CD4-positive, alpha-beta T cell treated with Interleukin-4 for 4 hours (primary cell): Measurements from ENCODE around the gene NSUN4.
"Not testable (repeated sequence)": the region's sequence is repeated elsewhere in the genome, so short reads cannot be mapped to it uniquely, and the experiment has no call there.

Experiments used
- DNase-seq: peaks from one replicate; pipeline ENCODE4 v3.0.0-alpha.2; 2020

NSUN4 gene

GRCh38 chr1:46340404-46341221 is at the start of gene NSUN4:
Gene NSUN4, plus strand, starts transcription at chr1:46340807. Its CDS starts 20 bp downstream, at chr1:46340827.
- DNase-seq: peak; percentile 82

GRCh38 chr1:46295306-46295705 is 45.3 kb upstream of the NSUN4 start:
- DNase-seq: no peak

GRCh38 chr1:46298387-46298786 is 42.2 kb upstream of the NSUN4 start:
- DNase-seq: no peak

GRCh38 chr1:46300673-46301405 is 39.8 kb upstream of the NSUN4 start:
- no peak for DNase-seq

GRCh38 chr1:46301406-46301807 is 39.2 kb upstream of the NSUN4 start:
- DNase-seq: no peak

GRCh38 chr1:46301808-46302640 is 38.6 kb upstream of the NSUN4 start:
- peak; percentile 32 for DNase-seq

- DNase-seq: no peak
Measured at GRCh38 chr1:46302641-46303037, 38.0 kb upstream of the NSUN4 start.

GRCh38 chr1:46303038-46303871 is 37.4 kb upstream of the NSUN4 start, which contains the start of the genes LRRC41 and UQCRH:
Gene LRRC41, minus strand, starts transcription at chr1:46303616. Its CDS starts 294 bp downstream, at chr1:46303322.
Gene UQCRH, plus strand, starts transcription at chr1:46303698. Its CDS starts 69 bp downstream, at chr1:46303767.
- DNase-seq: peak; percentile 95

- no peak for DNase-seq
Measured at GRCh38 chr1:46303872-46304326, 36.7 kb upstream of the NSUN4 start.

GRCh38 chr1:46306159-46306530 is 34.5 kb upstream of the NSUN4 start:
- no peak for DNase-seq

GRCh38 chr1:46309401-46310159 is 31.0 kb upstream of the NSUN4 start:
- no peak for DNase-seq

GRCh38 chr1:46310321-46310720 is 30.3 kb upstream of the NSUN4 start:
- DNase-seq: no peak

- DNase-seq: no peak
Measured at GRCh38 chr1:46315669-46316403, 24.8 kb upstream of the NSUN4 start.

GRCh38 chr1:46317323-46317722 is 23.3 kb upstream of the NSUN4 start:
- no peak for DNase-seq

GRCh38 chr1:46319301-46319700 is 21.3 kb upstream of the NSUN4 start:
- DNase-seq: not testable (repeated sequence)

- not testable (repeated sequence) for DNase-seq
Measured at GRCh38 chr1:46319960-46320914, 20.4 kb upstream of the NSUN4 start.

GRCh38 chr1:46322191-46322590 is 18.4 kb upstream of the NSUN4 start:
- DNase-seq: not testable (repeated sequence)

- DNase-seq: not testable (repeated sequence)
Measured at GRCh38 chr1:46325285-46326076, 15.1 kb upstream of the NSUN4 start.
